ENCODE measurements around the gene DOLPP1. TPM values are rescaled to one million over a fixed set of nuclear protein-coding genes. Genes with fewer than 3 reads are reported as not detected.

DOLPP1 gene
- total RNA-seq, 1 experiment from 2014 or later, result 27.3 TPM

DNA sequence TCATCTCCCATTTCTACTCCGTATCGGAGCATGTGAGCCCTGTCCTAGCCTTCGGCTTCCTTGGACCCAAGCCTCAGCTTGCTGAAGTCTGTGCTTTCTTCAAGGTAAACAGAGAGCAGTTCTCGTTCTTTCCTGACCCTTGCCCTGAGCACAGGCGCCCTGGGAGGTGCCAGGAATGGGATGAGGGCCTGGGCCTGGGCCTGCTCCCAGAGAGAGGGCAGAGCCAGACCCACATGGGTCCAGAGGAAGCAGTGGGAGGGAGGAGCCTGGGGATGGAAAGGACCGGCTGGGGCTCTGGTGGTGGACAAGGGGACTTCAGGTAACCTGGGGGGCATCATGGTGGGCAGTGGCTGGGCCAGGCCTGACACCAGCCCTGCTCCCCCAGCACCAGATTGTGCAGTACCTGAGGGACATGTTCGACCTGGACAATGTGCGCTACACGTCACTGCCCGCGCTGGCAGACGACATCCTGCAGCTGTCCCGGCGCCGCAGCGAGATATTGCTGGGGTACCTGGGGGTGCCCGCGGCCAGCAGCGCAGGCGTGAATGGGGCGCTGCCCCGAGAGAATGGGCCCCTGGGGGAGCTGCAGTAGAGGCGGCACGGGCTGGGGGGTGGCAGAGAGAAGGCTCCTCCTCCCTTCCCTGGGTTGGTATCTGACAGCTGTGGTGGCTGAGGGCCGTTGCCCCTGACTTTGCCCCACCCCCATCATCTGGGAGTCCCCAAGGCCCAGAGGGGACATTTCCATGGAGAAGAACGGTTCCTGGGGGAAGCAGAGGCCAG is 10.9 kb upstream of the DOLPP1 start:
- H3K27ac ChIP-seq (ENCODE audit: low read length), result no peak overlapping the region
- H3K9ac ChIP-seq (ENCODE audit: low read length), result no peak overlapping the region
- POLR2A ChIA-PET (ENCODE audit: unreplicated experiment), result no interaction called here
- H3F3A ChIP-seq (ENCODE audit: low read length, unreplicated experiment), result no peaks in the 10 kb centered on the region
- BruUV-seq (replicated peaks), result no TSS peak
- H3K9me3 ChIP-seq (ENCODE audit: low read length), result no peaks in the 10 kb centered on the region
- CTCF ChIA-PET, result no interaction called here
- no peaks in the 10 kb centered on the region for H3K79me2 ChIP-seq (ENCODE audit: low read length)
- no peak for DNase-seq
- H4K20me1 ChIP-seq (ENCODE audit: low read length), result no peaks in the 10 kb centered on the region
- no peak overlapping the region for H3K4me2 ChIP-seq (ENCODE audit: low read length)
- H3K4me3 ChIP-seq (ENCODE audit: low read length), result no peak overlapping the region
- H2AFZ ChIP-seq (ENCODE audit: low read length), result no peak overlapping the region
- H3K4me1 ChIP-seq (ENCODE audit: insufficient read depth, low read length), result no peaks in the 10 kb centered on the region
- no peaks in the 10 kb centered on the region for H3K36me3 ChIP-seq (ENCODE audit: low read depth, low read length)
- no peak for ATAC-seq
- TF ChIP-seq EZH2phosphoT487 (IDR thresholded peaks at IDR 0.05; ENCODE audit: borderline replicate concordance, low read length) (no peak), EZH2 (IDR thresholded peaks at IDR 0.05; ENCODE audit: low read length, unreplicated experiment) (no peak)
- TF ChIP-seq, protein P1, sequence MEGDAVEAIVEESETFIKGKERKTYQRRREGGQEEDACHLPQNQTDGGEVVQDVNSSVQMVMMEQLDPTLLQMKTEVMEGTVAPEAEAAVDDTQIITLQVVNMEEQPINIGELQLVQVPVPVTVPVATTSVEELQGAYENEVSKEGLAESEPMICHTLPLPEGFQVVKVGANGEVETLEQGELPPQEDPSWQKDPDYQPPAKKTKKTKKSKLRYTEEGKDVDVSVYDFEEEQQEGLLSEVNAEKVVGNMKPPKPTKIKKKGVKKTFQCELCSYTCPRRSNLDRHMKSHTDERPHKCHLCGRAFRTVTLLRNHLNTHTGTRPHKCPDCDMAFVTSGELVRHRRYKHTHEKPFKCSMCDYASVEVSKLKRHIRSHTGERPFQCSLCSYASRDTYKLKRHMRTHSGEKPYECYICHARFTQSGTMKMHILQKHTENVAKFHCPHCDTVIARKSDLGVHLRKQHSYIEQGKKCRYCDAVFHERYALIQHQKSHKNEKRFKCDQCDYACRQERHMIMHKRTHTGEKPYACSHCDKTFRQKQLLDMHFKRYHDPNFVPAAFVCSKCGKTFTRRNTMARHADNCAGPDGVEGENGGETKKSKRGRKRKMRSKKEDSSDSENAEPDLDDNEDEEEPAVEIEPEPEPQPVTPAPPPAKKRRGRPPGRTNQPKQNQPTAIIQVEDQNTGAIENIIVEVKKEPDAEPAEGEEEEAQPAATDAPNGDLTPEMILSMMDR (conservative IDR thresholded peaks at IDR 0.05; ENCODE audit: low read depth, low read length), result no peak
- H3K9me2 ChIP-seq (replicated peaks; ENCODE audit: low read length), result no peaks in the 10 kb centered on the region
- intact Hi-C loops (cut with micrococcal nuclease), result no loop called here
- no peaks in the 10 kb centered on the region for H3K27me3 ChIP-seq (ENCODE audit: low read length)

DNA sequence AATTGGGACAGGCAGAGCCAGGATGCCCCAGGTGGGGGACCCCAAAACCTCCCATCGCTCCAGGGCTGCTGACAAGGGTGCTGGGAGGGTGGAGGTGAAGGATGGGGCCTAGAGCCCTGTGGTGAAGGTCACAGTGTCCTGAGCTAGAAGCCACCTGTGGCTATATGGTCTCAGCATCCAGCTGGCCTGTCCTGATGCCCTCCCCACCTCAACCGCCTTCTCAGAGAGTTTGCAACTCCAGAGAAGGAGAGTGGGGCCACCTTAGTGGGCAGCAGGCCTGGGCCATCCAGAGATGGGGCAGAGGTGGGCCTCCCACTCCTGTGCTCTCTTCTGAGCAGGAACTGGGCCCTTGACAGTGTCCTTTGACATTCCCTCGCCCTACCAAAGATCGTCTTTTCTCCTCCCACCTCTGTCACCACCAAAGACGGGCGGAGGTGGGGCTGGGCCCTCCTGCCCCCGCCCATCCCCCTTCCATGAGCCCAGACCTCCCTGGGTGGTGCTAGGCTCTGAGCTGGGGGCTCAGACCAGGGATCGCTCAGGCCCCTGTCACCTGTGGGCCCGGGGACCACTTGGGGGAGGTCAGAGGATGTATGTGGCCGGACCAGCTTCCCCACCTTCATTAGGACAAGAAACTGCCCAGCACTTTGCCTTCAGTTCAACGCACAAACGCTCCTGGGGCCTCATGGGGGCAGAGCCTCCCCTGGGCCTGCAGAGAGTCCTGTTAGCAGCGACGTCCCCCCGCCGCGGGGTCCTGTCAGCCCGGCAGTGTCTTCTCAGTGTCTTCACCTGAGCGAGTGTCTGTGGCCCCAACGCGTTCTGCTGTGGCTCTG is 10.0 kb upstream of the DOLPP1 start:
- ATAC-seq (no peak), DNase-seq (no peak)
- H3K9me3 ChIP-seq (ENCODE audit: low read length), result no peaks in the 10 kb centered on the region
- H3K27ac ChIP-seq (ENCODE audit: low read length), result no peak overlapping the region
- no peaks in the 10 kb centered on the region for H3F3A ChIP-seq (ENCODE audit: low read length, unreplicated experiment)
- no peaks in the 10 kb centered on the region for H3K4me1 ChIP-seq (ENCODE audit: insufficient read depth, low read length)
- H3K9ac ChIP-seq (ENCODE audit: low read length), result no peak overlapping the region
- no peak overlapping the region for H3K4me2 ChIP-seq (ENCODE audit: low read length)
- intact Hi-C loops (cut with micrococcal nuclease), result no loop called here
- H3K4me3 ChIP-seq (ENCODE audit: low read length), result no peak overlapping the region
- POLR2A ChIA-PET (ENCODE audit: unreplicated experiment), result no interaction called here
- CTCF ChIA-PET, result no interaction called here
- H3K27me3 ChIP-seq (ENCODE audit: low read length), result no peaks in the 10 kb centered on the region
- no peak overlapping the region for H2AFZ ChIP-seq (ENCODE audit: low read length)
- no peaks in the 10 kb centered on the region for H4K20me1 ChIP-seq (ENCODE audit: low read length)
- H3K36me3 ChIP-seq (ENCODE audit: low read depth, low read length), result no peaks in the 10 kb centered on the region
- BruUV-seq (replicated peaks), result no TSS peak
- TF ChIP-seq EZH2 (IDR thresholded peaks at IDR 0.05; ENCODE audit: low read length, unreplicated experiment) (no peak), EZH2phosphoT487 (IDR thresholded peaks at IDR 0.05; ENCODE audit: borderline replicate concordance, low read length) (no peak)
- TF ChIP-seq, protein P1 (conservative IDR thresholded peaks at IDR 0.05; ENCODE audit: low read depth, low read length), result no peak
- no peaks in the 10 kb centered on the region for H3K79me2 ChIP-seq (ENCODE audit: low read length)
- no peaks in the 10 kb centered on the region for H3K9me2 ChIP-seq (replicated peaks; ENCODE audit: low read length)

Measured in PC-3 (cell line).